Myometrial cell (primary cell): ENCODE data around the gene CLOCK. TPM values are rescaled to one million over a fixed set of nuclear protein-coding genes. Genes with fewer than 3 reads are reported as not detected.

ENCODE experiments used
- total RNA-seq: library from RNA; depleted of rRNA; stranded (reverse); fragments of >200 nt; gene quantifications from 2 replicates; pipeline ENCODE4 v1.2.3, GENCODE V29; 2015

CLOCK gene, protein sequence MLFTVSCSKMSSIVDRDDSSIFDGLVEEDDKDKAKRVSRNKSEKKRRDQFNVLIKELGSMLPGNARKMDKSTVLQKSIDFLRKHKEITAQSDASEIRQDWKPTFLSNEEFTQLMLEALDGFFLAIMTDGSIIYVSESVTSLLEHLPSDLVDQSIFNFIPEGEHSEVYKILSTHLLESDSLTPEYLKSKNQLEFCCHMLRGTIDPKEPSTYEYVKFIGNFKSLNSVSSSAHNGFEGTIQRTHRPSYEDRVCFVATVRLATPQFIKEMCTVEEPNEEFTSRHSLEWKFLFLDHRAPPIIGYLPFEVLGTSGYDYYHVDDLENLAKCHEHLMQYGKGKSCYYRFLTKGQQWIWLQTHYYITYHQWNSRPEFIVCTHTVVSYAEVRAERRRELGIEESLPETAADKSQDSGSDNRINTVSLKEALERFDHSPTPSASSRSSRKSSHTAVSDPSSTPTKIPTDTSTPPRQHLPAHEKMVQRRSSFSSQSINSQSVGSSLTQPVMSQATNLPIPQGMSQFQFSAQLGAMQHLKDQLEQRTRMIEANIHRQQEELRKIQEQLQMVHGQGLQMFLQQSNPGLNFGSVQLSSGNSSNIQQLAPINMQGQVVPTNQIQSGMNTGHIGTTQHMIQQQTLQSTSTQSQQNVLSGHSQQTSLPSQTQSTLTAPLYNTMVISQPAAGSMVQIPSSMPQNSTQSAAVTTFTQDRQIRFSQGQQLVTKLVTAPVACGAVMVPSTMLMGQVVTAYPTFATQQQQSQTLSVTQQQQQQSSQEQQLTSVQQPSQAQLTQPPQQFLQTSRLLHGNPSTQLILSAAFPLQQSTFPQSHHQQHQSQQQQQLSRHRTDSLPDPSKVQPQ
- 16.4 and 29.8 TPM in 2 replicates for total RNA-seq

GRCh38 chr4:55546756-55547465, at the start of gene CLOCK:
Gene CLOCK, minus strand, starts transcription at chr4:55546909. Its CDS starts 64,124 bp downstream, at chr4:55482785.

DNA sequence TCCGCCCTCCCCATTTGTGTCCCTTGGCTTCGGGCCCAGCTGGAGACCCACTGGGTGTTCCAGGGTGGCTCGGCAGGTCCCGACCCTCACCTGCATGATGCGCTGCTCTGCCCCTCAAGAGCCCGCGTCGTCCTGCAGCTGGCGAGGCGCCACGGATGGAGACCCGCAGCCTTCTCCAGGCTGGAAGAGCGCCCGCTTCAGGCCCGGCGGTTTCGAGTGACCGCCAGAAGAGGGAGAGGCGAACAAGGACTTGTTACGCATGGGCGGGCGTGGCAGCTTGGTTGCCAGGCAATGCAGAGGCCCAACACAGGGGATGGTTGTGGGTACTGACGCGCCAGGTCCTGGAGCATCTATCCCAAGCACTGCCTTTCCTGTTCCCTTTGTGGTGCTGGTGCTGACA, 45.3 kb upstream of the CLOCK start, which contains the start of gene PDCL2:
Gene PDCL2 (minus strand): TSS at position 232 of the 400 bp plus-strand sequence. CDS start 136 bp downstream, at position 96.

GRCh38 chr4:55395529-55396307, 151.0 kb downstream of the CLOCK start, which contains the start of gene TMEM165:
Gene TMEM165, plus strand, starts transcription at chr4:55395957. Its CDS starts 233 bp downstream, at chr4:55396190.

Other genes starting within 250 kb of the CLOCK start
- 6.2 and 6.9 TPM in 2 replicates for gene SRD5A3, start 200.7 kb downstream of the CLOCK start, total RNA-seq
- gene TMEM165, start 151.0 kb downstream of the CLOCK start, total RNA-seq: 127 and 164 TPM in 2 replicates
- gene PDCL2, start 45.3 kb upstream of the CLOCK start, total RNA-seq: not detected in 2 replicates
- gene NMU, start 89.4 kb upstream of the CLOCK start, total RNA-seq: not detected in 2 replicates